GM13976 (cell line): ENCODE results near the gene CLDN22.

ENCODE experiments used
- DNase-seq: peaks from one replicate; pipeline ENCODE4 v3.0.0; 2012; ENCODE audit warnings: low spot score
- CTCF ChIP-seq: IDR thresholded peaks from 2 replicates; pipeline ENCODE4 v1.5.1; 2012; ENCODE audit warnings: borderline replicate concordance, mild to moderate bottlenecking; ENCODE audit not compliant: insufficient read depth; ENCODE audit errors: extremely low read depth, missing control alignments, control extremely low read depth
- in situ Hi-C: fragments of 300-500 bp; cut with MboI; formaldehyde crosslinking; loops from one replicate; pipeline ENCODE4 v1.12.0; 2022; ENCODE audit warnings: low sequenced_read_pairs, mixed read lengths, inconsistent platforms; ENCODE audit not compliant: unreplicated experiment

The CLDN22 gene

GRCh38 chr4:183320211-183321059 lies at the start of gene CLDN22:
Gene CLDN22 (minus strand): TSS chr4:183320276. CDS start chr4:183320218, 58 bp downstream.
- in situ Hi-C loops = no loop called here
- TF ChIP-seq CTCF = no peak
- no peak for DNase-seq

GRCh38 chr4:183369073-183369472 lies 49.0 kb upstream of the CLDN22 start:
- in situ Hi-C loops = no loop called here
- no peak for TF ChIP-seq CTCF
- DNase-seq = no peak

- in situ Hi-C loops = no loop called here
- TF ChIP-seq CTCF = no peak
- no peak for DNase-seq
These were observed 46.2 kb upstream of the CLDN22 start for GRCh38 chr4:183366206-183366835.

- DNase-seq = no peak
- no peak for TF ChIP-seq CTCF
- in situ Hi-C loops = no loop called here
These were observed 43.9 kb upstream of the CLDN22 start for GRCh38 chr4:183364025-183364424.

GRCh38 chr4:183362916-183363542 lies 43.0 kb upstream of the CLDN22 start:
- no peak for TF ChIP-seq CTCF
- DNase-seq = no peak
- in situ Hi-C loops = no loop called here

- no peak for DNase-seq
- in situ Hi-C loops = no loop called here
- TF ChIP-seq CTCF = no peak
These were observed 42.0 kb upstream of the CLDN22 start for GRCh38 chr4:183362036-183362435.
